Activated CD8-positive, alpha-beta memory T cell treated with anti-CD3 and anti-CD28 coated beads, Interleukin-2, amount 50 U/mL, for 1 hour (primary cell): ENCODE results near the gene MTG2.

Experiments
- DNase-seq: peaks from one replicate; pipeline ENCODE4 v3.0.0-alpha.2; 2020; ENCODE audit errors: extremely low read depth

MTG2 gene

DNA sequence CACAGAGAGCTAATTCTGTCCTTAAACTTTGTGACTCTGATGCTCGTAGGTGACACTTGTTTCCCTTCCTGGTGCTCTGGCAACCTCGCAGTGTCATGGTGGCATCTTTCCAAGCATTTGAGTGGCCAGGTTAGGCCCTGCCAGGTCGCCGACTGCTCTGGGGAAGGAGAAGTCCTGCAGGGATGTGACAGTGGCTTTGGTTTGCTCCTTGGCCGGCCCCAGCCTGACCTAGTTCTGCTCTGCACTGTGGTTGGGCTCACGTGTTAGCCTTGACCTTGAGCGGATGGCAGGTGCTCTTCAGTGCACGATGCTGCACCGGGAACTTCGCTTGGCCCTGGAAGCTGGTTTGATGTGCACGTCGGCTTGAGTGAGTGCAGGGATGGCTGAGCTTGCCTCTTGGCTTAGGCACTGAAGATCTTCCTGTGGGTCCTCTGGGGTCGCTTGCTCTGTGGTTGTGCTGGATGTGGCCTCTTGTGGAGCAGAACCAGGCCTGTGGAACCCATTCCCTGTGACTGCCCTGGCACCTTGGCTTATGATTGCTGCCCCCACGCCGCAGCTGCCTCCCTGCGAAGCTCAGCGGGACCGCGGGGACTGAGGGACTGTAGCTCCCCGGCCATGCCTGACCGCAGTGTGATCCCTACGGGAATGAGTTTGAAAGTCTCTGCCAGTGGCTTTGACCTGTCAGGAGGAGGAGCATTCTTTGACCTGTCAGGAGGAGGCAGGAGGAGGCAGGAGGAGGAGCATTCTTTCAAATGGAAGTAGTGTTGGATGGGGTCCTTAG is 64.2 kb downstream of the MTG2 start:
- DNase-seq: no peak

DNA sequence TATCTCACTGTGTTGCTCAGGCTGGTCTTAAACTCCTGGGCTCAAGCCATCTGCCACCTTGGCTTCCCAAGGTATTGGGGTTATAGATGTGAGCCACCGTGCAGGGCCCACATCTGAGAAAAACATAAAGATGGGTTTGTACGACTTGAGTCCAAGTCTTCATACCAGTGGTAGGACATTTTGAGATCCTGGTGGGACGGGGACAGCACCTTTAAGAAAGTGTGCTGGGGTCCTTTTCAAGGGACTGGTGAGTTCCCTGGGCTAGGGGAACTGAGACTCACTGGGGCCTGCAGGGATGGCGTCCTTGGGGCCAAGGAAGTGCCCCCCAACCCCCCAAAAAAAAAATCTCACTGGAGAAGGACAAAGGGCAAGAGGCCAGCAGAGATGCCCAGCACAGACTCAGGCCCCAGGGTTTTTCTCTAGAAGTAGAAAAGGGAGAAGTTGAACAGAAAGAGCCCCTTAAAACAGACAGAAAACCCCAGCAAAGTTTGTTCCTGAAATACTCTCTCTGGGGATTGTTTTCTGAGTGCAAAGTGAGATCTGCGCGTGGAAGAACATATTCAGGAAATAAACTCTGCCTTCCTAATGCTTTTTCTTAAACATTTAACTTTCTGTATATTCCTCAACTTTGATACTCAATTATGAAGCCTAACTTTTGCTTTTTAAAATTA is 66.2 kb downstream of the MTG2 start:
- no peak for DNase-seq

DNA sequence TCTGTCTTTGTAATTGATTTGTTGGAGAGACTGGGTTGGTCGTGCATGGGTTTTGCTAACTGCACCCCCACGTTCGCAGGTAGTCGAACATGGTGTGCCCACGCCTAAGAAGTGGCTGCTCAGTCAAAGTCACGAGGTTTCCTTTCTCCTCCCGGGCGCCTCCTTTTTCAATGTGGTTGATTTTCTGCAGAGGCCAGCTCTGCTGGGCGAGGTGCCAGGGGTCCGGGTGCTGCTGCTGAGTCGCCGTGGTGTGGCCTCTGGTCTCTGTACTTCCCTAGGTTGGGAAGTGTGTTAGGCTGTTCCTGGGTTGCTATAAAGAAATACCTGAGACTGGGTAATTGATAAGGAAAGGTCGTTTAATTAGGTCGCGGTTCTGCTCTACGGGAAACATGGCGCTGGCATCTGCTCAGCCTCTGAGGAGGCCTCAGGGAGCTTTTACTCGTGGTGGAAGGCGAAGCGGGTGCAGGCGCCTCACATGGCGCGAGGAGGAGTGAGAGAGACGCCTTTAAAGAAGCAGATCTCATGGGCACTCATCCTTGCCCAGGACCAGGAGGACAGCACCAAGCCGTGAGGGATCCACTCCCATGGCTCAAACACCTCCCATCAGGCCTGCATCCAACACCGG is 69.6 kb downstream of the MTG2 start:
- DNase-seq: no peak
